Breast epithelium (tissue), 3 donors: ENCODE results near the gene NEURL4.

Source experiments
- POLR2A ChIP-seq: fragments of 450-650 bp; IDR thresholded peaks from one replicate; pipeline ENCODE4 v1.6.1; 2016; ENCODE audit warnings: antibody characterized with exemption, mild to moderate bottlenecking, moderate library complexity
- TF ChIP-seq, protein P1 (sequence below), 3 donors: fragments of 450-650 bp; IDR thresholded peaks; one replicate each; pipeline ENCODE4 v1.5.1; 2016 to 2017; ENCODE audit warnings: antibody characterized with exemption in 3 of 3, mild to moderate bottlenecking in 3 of 3, moderate library complexity in 3 of 3

DNA sequence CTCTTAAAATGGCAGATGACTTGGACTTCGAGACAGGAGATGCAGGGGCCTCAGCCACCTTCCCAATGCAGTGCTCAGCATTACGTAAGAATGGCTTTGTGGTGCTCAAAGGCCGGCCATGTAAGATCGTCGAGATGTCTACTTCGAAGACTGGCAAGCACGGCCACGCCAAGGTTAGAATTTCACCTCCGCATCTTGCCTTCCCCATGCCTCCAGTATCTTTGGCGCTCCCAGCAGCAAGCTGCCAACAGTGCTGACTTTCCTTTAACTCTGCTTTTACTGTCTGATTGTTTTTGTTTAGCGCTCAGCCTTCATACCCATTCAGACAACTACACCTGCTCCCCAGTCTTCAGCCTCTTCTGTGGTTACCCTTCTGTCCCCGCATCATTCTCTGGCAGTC is 19.5 kb downstream of the NEURL4 start:
- TF ChIP-seq, protein P1, sequence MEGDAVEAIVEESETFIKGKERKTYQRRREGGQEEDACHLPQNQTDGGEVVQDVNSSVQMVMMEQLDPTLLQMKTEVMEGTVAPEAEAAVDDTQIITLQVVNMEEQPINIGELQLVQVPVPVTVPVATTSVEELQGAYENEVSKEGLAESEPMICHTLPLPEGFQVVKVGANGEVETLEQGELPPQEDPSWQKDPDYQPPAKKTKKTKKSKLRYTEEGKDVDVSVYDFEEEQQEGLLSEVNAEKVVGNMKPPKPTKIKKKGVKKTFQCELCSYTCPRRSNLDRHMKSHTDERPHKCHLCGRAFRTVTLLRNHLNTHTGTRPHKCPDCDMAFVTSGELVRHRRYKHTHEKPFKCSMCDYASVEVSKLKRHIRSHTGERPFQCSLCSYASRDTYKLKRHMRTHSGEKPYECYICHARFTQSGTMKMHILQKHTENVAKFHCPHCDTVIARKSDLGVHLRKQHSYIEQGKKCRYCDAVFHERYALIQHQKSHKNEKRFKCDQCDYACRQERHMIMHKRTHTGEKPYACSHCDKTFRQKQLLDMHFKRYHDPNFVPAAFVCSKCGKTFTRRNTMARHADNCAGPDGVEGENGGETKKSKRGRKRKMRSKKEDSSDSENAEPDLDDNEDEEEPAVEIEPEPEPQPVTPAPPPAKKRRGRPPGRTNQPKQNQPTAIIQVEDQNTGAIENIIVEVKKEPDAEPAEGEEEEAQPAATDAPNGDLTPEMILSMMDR (IDR thresholded peaks at IDR 0.05), result no peak
- TF ChIP-seq POLR2A, result no peak
